ENCODE measurements around the gene OTUD6A.
"Not testable (repeated sequence)": the region's sequence is repeated elsewhere in the genome, so short reads cannot be mapped to it uniquely, and the experiment has no call there.

Gene OTUD6A

GRCh38 chrX:70049406-70049805 is 12.9 kb upstream of the OTUD6A start:
- no peak for DNase-seq

- DNase-seq: no peak
Observed at GRCh38 chrX:70049925-70050324, 12.3 kb upstream of the OTUD6A start, which contains the start of gene AWAT2. Gene AWAT2 (minus strand): TSS chrX:70049938. CDS start chrX:70049932, 6 bp downstream.

GRCh38 chrX:70052895-70053615 is 9.2 kb upstream of the OTUD6A start:
- no peak for DNase-seq

GRCh38 chrX:70054391-70054790 is 7.9 kb upstream of the OTUD6A start:
- no peak for DNase-seq

GRCh38 chrX:70062961-70063550 is 799 bp downstream of the OTUD6A start:
- DNase-seq: no peak

- DNase-seq: no peak
Observed at GRCh38 chrX:70066646-70067045, 4.4 kb downstream of the OTUD6A start.

- DNase-seq: no peak
Observed at GRCh38 chrX:70079297-70079696, 17.0 kb downstream of the OTUD6A start.

GRCh38 chrX:70079870-70080269 is 17.6 kb downstream of the OTUD6A start:
- no peak for DNase-seq

- DNase-seq: no peak
Observed at GRCh38 chrX:70082723-70083122, 20.5 kb downstream of the OTUD6A start.

- no peak for DNase-seq
Observed at GRCh38 chrX:70084592-70085240, 22.5 kb downstream of the OTUD6A start.

- DNase-seq: no peak
Observed at GRCh38 chrX:70087857-70088630, 25.8 kb downstream of the OTUD6A start.

- no peak for DNase-seq
Observed at GRCh38 chrX:70088751-70089150, 26.5 kb downstream of the OTUD6A start.

GRCh38 chrX:70089604-70090297 is 27.5 kb downstream of the OTUD6A start:
- DNase-seq: no peak

GRCh38 chrX:70092247-70092646 is 30.0 kb downstream of the OTUD6A start:
- DNase-seq: no peak

GRCh38 chrX:70096052-70096451 is 33.8 kb downstream of the OTUD6A start:
- no peak for DNase-seq

- no peak for DNase-seq
Observed at GRCh38 chrX:70105229-70105628, 43.0 kb downstream of the OTUD6A start.

GRCh38 chrX:70111436-70112026 is 49.3 kb downstream of the OTUD6A start:
- DNase-seq: not testable (repeated sequence)
